ENCODE data around the gene FADS6. TPM values are rescaled to one million over a fixed set of nuclear protein-coding genes. Genes with fewer than 3 reads are reported as not detected.

FADS6 gene
- total and polyA plus RNA-seq, 2 of the 13 experiments (the other 11 are each of a cell fraction or from before 2014, with no cell fraction given) = 0.11 TPM

DNA sequence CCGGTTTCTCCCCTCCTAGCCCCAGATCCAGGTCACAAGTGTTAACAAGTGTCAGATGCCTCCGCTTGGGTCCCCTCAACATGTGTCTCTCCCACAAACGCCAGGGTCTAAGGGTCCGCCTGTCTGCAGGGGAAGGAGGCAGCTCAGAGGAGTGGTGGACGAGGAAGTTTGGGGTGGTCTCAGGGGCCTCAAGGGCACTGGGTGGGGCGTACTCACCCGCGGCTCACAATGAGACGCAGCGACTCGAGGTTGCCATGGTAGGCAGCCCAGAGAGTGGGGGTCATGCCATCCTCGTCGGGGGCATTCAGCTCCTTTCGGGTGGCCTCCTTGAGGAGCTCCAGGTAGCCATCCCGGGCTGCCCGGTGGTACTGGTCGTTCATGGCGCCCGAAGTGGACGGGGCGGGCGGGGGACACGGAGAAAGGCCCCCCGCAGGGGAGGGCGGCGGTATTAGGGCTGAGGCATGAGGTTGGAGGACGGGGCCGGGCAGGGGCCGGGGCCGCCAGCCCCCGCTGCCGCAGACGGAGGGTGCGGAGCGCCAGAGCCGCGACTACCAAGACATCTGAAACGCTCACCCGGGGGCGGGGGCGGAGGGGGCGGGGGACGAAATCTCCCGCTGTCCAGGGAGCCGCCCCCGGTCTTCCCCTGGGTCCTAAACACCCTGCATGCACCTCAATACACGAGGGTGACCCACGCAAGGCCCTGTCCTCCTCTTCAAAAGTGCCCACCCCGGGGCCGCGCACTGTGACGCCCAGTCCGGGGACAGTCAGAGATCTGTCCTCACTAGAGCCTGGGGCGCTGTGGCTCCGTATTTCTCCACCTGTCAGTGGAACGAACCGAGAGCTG is 29.5 kb upstream of the FADS6 start, which contains the start of gene USH1G:
USH1G (minus strand) TSS at position 562 of the 844 bp plus-strand sequence; CDS start at position 380, 182 bp downstream.
- ChIA-PET CTCF (ENCODE audit: low intra/inter-chr PET ratio, low total read pairs) (interaction anchor here (3.2 to 3.4 kb wide), 2 partner anchors 35 to 38 kb away, joined by 23 to 32 read pairs; no protein-coding TSS in a partner anchor), POLR2A (no interaction called here)
- Histone ChIP-seq H3K4me2 (ENCODE audit: low read depth, low read length) (peak within 1 kb of the TSS; percentile 74), H2AFZ (ENCODE audit: low read length) (no peak within 1 kb of the TSS), H3K9me3 (ENCODE audit: low read length) (no peaks in the 10 kb centered on the region), H3K4me3 (replicated peaks in 1 of 3; ENCODE audit: insufficient read depth in 1 of 3, low read depth in 2 of 3, low read length in 3 of 3) (peak within 1 kb of the TSS; percentile 30 to 53 (median 35); a peak in 4 of 6 replicates), H3K27me3 (ENCODE audit: control insufficient read depth in 1 of 2, insufficient read depth in 2 of 2, low read length in 2 of 2) (peaks cover 23 to 74% of the 10 kb centered on the region in 2 experiments), H4K20me1 (ENCODE audit: insufficient read depth, low read length) (no peaks in the 10 kb centered on the region), H3K36me3 (replicated peaks in 1 of 2; ENCODE audit: control insufficient read depth in 1 of 2, insufficient read depth in 2 of 2, low read length in 2 of 2) (no peaks in the 10 kb centered on the region), H3K4me1 (ENCODE audit: insufficient read depth, low read length) (peaks cover 31% of the 10 kb centered on the region), H3K9ac (ENCODE audit: insufficient read depth, low read depth, low read length) (no peak within 1 kb of the TSS), H3K27ac (ENCODE audit: extremely low read length, insufficient read depth, low read length) (no peak within 1 kb of the TSS), H3K79me2 (ENCODE audit: insufficient read depth, low read length) (no peaks in the 10 kb centered on the region)
- BruUV-seq (replicated peaks) = no TSS peak
- FAIRE-seq (no peak), ATAC-seq (peak; percentile 20), DNase-seq (ENCODE audit: low spot score) (no peak)
- in situ Hi-C loops (cut with HindIII; ENCODE audit: extremely low pct_ligation_motif_present, low pct_unique_long_range_greater_than_20kb) = loop anchor here (5.0 kb wide), 1 partner anchor 34 kb away; no protein-coding TSS in a partner anchor
- WGBS (ENCODE audit: low lambda C conversion rate) = 11% methylated on average over 38 of the region's 57 CpGs
- intact Hi-C loops (cut with micrococcal nuclease; ENCODE audit: unreplicated experiment) = loop anchor here (1.0 kb wide), 1 partner anchor 35 kb away; no protein-coding TSS in a partner anchor
- TF ChIP-seq ZNF782 (CRISPR knock-in tag; IDR thresholded peaks at IDR 0.05; ENCODE audit: borderline replicate concordance) (no peak), HOXD1 (CRISPR knock-in tag; IDR thresholded peaks at IDR 0.05) (peak; percentile 20; the same call in 1 of the 2 replicates), TBP (CRISPR knock-in tag; IDR thresholded peaks at IDR 0.05) (no peak), SP140L (CRISPR knock-in tag; IDR thresholded peaks at IDR 0.05; ENCODE audit: borderline replicate concordance) (no peak), ESRRA (CRISPR knock-in tag; IDR thresholded peaks at IDR 0.05; ENCODE audit: low read depth) (no peak), ZNF44 (CRISPR knock-in tag; IDR thresholded peaks at IDR 0.05) (no peak), ZNF777 (CRISPR knock-in tag; IDR thresholded peaks at IDR 0.05) (peak; percentile 64; the same call in 1 of the 2 replicates), TCF7L2 (IDR thresholded peaks at IDR 0.05; ENCODE audit: low read depth, low read length) (no peak), ZNF746 (CRISPR knock-in tag; IDR thresholded peaks at IDR 0.05) (no peak)
- TF ChIP-seq, protein P1, sequence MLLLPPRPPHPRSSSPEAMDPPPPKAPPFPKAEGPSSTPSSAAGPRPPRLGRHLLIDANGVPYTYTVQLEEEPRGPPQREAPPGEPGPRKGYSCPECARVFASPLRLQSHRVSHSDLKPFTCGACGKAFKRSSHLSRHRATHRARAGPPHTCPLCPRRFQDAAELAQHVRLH (CRISPR knock-in tag; IDR thresholded peaks at IDR 0.05; ENCODE audit: borderline replicate concordance, low read depth) = no peak
- TF ChIP-seq, protein P2, sequence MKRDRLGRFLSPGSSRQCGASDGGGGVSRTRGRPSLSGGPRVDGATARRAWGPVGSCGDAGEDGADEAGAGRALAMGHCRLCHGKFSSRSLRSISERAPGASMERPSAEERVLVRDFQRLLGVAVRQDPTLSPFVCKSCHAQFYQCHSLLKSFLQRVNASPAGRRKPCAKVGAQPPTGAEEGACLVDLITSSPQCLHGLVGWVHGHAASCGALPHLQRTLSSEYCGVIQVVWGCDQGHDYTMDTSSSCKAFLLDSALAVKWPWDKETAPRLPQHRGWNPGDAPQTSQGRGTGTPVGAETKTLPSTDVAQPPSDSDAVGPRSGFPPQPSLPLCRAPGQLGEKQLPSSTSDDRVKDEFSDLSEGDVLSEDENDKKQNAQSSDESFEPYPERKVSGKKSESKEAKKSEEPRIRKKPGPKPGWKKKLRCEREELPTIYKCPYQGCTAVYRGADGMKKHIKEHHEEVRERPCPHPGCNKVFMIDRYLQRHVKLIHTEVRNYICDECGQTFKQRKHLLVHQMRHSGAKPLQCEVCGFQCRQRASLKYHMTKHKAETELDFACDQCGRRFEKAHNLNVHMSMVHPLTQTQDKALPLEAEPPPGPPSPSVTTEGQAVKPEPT (CRISPR knock-in tag; IDR thresholded peaks at IDR 0.05; ENCODE audit: low read depth) = no peak
- TF ChIP-seq, protein P3, sequence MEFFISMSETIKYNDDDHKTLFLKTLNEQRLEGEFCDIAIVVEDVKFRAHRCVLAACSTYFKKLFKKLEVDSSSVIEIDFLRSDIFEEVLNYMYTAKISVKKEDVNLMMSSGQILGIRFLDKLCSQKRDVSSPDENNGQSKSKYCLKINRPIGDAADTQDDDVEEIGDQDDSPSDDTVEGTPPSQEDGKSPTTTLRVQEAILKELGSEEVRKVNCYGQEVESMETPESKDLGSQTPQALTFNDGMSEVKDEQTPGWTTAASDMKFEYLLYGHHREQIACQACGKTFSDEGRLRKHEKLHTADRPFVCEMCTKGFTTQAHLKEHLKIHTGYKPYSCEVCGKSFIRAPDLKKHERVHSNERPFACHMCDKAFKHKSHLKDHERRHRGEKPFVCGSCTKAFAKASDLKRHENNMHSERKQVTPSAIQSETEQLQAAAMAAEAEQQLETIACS (CRISPR knock-in tag; IDR thresholded peaks at IDR 0.05) = no peak
